ENCODE results near the gene OAF. TPM values are rescaled to one million over a fixed set of nuclear protein-coding genes. Genes with fewer than 3 reads are reported as not detected.
A peak's percentile ranks its signal among the peaks of the same experiment; 100 is the strongest.

OAF gene
- total and polyA plus RNA-seq, 4 donors, result 15.0 to 151 (median 82.0) TPM

DNA sequence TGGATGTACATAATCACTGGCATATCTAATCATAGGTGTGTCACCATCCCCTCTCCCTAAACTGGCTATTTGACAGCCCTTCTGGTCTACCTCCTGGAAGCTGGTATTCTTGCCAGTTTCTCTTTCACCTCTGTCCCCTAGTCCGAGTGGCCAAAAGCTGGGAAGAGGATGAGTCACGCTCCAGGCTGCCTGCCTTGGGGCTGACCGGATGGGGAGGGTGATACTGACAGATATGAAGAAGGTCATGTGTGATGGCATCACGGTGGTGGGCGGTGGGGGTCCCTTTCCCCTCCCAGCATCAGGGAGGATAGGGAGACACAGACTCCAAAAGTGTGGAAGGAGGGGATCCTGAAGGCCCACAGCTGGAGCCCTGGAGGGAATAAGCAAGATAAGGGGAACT is 4.8 kb downstream of the OAF start:
- WGBS, result 22% methylated on average over 5 of the region's 5 CpGs
- H3K9me3 ChIP-seq (ENCODE audit: control insufficient read depth in 4 of 4, low read length in 3 of 4), result no peaks in the 10 kb centered on the region
- H3K27ac ChIP-seq (ENCODE audit: low read depth in 1 of 2, low read length in 2 of 2), result peak overlapping the region; percentile 93 to 95
- peak overlapping the region; percentile 42 for H3K9ac ChIP-seq (ENCODE audit: low read depth in 1 of 2, low read length in 2 of 2)
- no peak for DNase-seq (ENCODE audit: low spot score)
- peaks cover 33 to 77% (median 61%) of the 10 kb centered on the region in 4 donors for H3K4me1 ChIP-seq (ENCODE audit: control insufficient read depth in 4 of 4, insufficient read depth in 4 of 4, low read length in 3 of 4)
- peaks cover 0 to 8% (median 0%) of the 10 kb centered on the region in 4 donors for H3K36me3 ChIP-seq (ENCODE audit: control insufficient read depth in 4 of 4, insufficient read depth in 3 of 4, low read depth in 1 of 4, low read length in 3 of 4)
- TF ChIP-seq, protein P1, sequence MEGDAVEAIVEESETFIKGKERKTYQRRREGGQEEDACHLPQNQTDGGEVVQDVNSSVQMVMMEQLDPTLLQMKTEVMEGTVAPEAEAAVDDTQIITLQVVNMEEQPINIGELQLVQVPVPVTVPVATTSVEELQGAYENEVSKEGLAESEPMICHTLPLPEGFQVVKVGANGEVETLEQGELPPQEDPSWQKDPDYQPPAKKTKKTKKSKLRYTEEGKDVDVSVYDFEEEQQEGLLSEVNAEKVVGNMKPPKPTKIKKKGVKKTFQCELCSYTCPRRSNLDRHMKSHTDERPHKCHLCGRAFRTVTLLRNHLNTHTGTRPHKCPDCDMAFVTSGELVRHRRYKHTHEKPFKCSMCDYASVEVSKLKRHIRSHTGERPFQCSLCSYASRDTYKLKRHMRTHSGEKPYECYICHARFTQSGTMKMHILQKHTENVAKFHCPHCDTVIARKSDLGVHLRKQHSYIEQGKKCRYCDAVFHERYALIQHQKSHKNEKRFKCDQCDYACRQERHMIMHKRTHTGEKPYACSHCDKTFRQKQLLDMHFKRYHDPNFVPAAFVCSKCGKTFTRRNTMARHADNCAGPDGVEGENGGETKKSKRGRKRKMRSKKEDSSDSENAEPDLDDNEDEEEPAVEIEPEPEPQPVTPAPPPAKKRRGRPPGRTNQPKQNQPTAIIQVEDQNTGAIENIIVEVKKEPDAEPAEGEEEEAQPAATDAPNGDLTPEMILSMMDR (IDR thresholded peaks at IDR 0.05; ENCODE audit: low read depth, low read length, missing input control), result no peak
- TF ChIP-seq, protein P2, sequence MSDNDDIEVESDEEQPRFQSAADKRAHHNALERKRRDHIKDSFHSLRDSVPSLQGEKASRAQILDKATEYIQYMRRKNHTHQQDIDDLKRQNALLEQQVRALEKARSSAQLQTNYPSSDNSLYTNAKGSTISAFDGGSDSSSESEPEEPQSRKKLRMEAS (IDR thresholded peaks at IDR 0.05), result peak; percentile 97
- TF ChIP-seq YY1 (IDR thresholded peaks at IDR 0.05) (peak; percentile 78), FOXA2 (IDR thresholded peaks at IDR 0.05) (peak; percentile 69), FOXA1 (IDR thresholded peaks at IDR 0.05) (peak; percentile 66), SP1 (IDR thresholded peaks at IDR 0.05) (peak; percentile 77), RAD21 (IDR thresholded peaks at IDR 0.05) (peak; percentile 57 to 58), JUND (IDR thresholded peaks at IDR 0.05) (peak; percentile 98 to 99), TAF1 (conservative IDR thresholded peaks at IDR 0.05) (no peak), GABPA (IDR thresholded peaks at IDR 0.05 in 1 of 2, conservative IDR thresholded peaks at IDR 0.05 in 1 of 2) (peak in 1 of 2 donors; percentile 76), NR2F2 (IDR thresholded peaks at IDR 0.05) (peak; percentile 55), HNF4G (IDR thresholded peaks at IDR 0.05) (peak; percentile 90), RXRA (IDR thresholded peaks at IDR 0.05) (peak; percentile 88 to 99), HNF4A (conservative IDR thresholded peaks at IDR 0.05) (peak; percentile 97 to 99), EGR1 (IDR thresholded peaks at IDR 0.05; ENCODE audit: low read depth in 2 of 2) (peak in 1 of 2 donors; percentile 79)
- TF ChIP-seq, protein P3, sequence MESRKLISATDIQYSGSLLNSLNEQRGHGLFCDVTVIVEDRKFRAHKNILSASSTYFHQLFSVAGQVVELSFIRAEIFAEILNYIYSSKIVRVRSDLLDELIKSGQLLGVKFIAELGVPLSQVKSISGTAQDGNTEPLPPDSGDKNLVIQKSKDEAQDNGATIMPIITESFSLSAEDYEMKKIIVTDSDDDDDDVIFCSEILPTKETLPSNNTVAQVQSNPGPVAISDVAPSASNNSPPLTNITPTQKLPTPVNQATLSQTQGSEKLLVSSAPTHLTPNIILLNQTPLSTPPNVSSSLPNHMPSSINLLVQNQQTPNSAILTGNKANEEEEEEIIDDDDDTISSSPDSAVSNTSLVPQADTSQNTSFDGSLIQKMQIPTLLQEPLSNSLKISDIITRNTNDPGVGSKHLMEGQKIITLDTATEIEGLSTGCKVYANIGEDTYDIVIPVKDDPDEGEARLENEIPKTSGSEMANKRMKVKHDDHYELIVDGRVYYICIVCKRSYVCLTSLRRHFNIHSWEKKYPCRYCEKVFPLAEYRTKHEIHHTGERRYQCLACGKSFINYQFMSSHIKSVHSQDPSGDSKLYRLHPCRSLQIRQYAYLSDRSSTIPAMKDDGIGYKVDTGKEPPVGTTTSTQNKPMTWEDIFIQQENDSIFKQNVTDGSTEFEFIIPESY (IDR thresholded peaks at IDR 0.05), result peak; percentile 83
- TF ChIP-seq, protein P4, sequence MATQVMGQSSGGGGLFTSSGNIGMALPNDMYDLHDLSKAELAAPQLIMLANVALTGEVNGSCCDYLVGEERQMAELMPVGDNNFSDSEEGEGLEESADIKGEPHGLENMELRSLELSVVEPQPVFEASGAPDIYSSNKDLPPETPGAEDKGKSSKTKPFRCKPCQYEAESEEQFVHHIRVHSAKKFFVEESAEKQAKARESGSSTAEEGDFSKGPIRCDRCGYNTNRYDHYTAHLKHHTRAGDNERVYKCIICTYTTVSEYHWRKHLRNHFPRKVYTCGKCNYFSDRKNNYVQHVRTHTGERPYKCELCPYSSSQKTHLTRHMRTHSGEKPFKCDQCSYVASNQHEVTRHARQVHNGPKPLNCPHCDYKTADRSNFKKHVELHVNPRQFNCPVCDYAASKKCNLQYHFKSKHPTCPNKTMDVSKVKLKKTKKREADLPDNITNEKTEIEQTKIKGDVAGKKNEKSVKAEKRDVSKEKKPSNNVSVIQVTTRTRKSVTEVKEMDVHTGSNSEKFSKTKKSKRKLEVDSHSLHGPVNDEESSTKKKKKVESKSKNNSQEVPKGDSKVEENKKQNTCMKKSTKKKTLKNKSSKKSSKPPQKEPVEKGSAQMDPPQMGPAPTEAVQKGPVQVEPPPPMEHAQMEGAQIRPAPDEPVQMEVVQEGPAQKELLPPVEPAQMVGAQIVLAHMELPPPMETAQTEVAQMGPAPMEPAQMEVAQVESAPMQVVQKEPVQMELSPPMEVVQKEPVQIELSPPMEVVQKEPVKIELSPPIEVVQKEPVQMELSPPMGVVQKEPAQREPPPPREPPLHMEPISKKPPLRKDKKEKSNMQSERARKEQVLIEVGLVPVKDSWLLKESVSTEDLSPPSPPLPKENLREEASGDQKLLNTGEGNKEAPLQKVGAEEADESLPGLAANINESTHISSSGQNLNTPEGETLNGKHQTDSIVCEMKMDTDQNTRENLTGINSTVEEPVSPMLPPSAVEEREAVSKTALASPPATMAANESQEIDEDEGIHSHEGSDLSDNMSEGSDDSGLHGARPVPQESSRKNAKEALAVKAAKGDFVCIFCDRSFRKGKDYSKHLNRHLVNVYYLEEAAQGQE (IDR thresholded peaks at IDR 0.05), result peak; percentile 83
- TF ChIP-seq, protein P5, sequence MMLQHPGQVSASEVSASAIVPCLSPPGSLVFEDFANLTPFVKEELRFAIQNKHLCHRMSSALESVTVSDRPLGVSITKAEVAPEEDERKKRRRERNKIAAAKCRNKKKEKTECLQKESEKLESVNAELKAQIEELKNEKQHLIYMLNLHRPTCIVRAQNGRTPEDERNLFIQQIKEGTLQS (IDR thresholded peaks at IDR 0.05), result peak; percentile 94
- H3K27me3 ChIP-seq (ENCODE audit: control insufficient read depth in 4 of 4, insufficient read depth in 4 of 4, low read length in 3 of 4), result no peaks in the 10 kb centered on the region
- H3K4me3 ChIP-seq (ENCODE audit: low read depth in 1 of 3, low read length in 3 of 3), result peak overlapping the region in 1 of 3 donors; percentile 5
